Measurements from ENCODE around the gene ABCA5. TPM values are rescaled to one million over a fixed set of nuclear protein-coding genes. Genes with fewer than 3 reads are reported as not detected.

Gene ABCA5
- total RNA-seq, 1 experiment from 2014 or later, result 4.5 TPM

DNA sequence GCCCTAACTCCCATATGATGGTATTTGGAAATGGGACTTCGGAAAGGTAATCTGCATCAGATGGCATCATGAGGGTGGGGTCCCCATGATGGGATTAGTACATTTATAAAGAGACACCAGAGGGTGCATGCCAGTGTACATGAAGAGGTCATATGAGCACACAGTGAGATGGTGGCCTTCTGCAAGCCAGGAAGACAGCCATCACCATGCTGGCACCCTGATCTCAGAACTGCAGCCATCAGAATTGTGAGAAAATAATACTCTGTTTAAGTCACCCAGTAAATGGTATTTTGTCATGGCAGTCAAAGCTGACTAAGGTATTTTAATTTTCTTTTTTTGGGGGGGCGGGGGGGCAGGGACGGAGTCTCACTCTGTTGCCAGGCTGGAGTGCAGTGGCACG, 51.2 kb downstream of the ABCA5 start:
- H3K4me1 ChIP-seq (ENCODE audit: insufficient read depth, low read length), result no peaks in the 10 kb centered on the region
- no peaks in the 10 kb centered on the region for H3K23me2 ChIP-seq (ENCODE audit: insufficient read length, low read depth, low read length, poor library complexity, severe bottlenecking)
- no peak overlapping the region for H2AFZ ChIP-seq (ENCODE audit: low read length)
- H3K56ac ChIP-seq (ENCODE audit: insufficient read length, low read depth, low read length), result no peak overlapping the region
- H2AK5ac ChIP-seq (ENCODE audit: insufficient read length, low read length), result no peak overlapping the region
- no CpG with 5 or more reads among the region's 4 CpGs for WGBS (ENCODE audit: extremely low coverage, insufficient read length, low lambda C conversion rate)
- TF ChIP-seq, protein P1, sequence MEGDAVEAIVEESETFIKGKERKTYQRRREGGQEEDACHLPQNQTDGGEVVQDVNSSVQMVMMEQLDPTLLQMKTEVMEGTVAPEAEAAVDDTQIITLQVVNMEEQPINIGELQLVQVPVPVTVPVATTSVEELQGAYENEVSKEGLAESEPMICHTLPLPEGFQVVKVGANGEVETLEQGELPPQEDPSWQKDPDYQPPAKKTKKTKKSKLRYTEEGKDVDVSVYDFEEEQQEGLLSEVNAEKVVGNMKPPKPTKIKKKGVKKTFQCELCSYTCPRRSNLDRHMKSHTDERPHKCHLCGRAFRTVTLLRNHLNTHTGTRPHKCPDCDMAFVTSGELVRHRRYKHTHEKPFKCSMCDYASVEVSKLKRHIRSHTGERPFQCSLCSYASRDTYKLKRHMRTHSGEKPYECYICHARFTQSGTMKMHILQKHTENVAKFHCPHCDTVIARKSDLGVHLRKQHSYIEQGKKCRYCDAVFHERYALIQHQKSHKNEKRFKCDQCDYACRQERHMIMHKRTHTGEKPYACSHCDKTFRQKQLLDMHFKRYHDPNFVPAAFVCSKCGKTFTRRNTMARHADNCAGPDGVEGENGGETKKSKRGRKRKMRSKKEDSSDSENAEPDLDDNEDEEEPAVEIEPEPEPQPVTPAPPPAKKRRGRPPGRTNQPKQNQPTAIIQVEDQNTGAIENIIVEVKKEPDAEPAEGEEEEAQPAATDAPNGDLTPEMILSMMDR (conservative IDR thresholded peaks at IDR 0.05), result no peak
- Mint-ChIP-seq H3K27ac (no peak overlapping the region), H3K4me1 (no peaks in the 10 kb centered on the region), H3K27me3 (ENCODE audit: low read depth) (no peaks in the 10 kb centered on the region), H3K9me3 (peaks cover 0 to 5% of the 10 kb centered on the region in 2 experiments; a peak in 1 of 5 replicates), H3K4me3 (no peak overlapping the region), H3K36me3 (ENCODE audit: insufficient read depth in 1 of 3, low read depth in 3 of 3) (peaks cover 0 to 6% (median 3%) of the 10 kb centered on the region in 3 experiments; a peak in 2 of 7 replicates)
- H2BK20ac ChIP-seq (ENCODE audit: low read depth, low read length, poor library complexity, severe bottlenecking), result no peak overlapping the region
- no peaks in the 10 kb centered on the region for H3K27me3 ChIP-seq (ENCODE audit: insufficient read depth, low read length)
- H3K9me3 ChIP-seq (ENCODE audit: control insufficient read depth, low read depth, low read length), result no peaks in the 10 kb centered on the region
- no peak overlapping the region for H3K18ac ChIP-seq (ENCODE audit: insufficient read length, low read depth, low read length)
- H2BK15ac ChIP-seq (ENCODE audit: low read depth, low read length), result no peak overlapping the region
- no peak overlapping the region for H3K4ac ChIP-seq (ENCODE audit: low read depth, low read length)
- no peak overlapping the region for H3K9ac ChIP-seq (ENCODE audit: extremely low read depth, insufficient read length, low read length)
- no peak overlapping the region for H2BK12ac ChIP-seq (ENCODE audit: insufficient read length, low read depth, low read length)
- DNase-seq, result no peak
- H3K14ac ChIP-seq (ENCODE audit: insufficient read depth, low read length), result no peak overlapping the region
- no peak overlapping the region for H3K23ac ChIP-seq (ENCODE audit: insufficient read length, low read depth, low read length)
- no peaks in the 10 kb centered on the region for H3K79me1 ChIP-seq (ENCODE audit: insufficient read depth, low read depth, low read length, poor library complexity, severe bottlenecking)
- H3K4me2 ChIP-seq (ENCODE audit: insufficient read depth, insufficient read length, low read length), result no peak overlapping the region
- H4K91ac ChIP-seq (ENCODE audit: insufficient read length, low read depth, low read length), result no peak overlapping the region
- H3T11ph ChIP-seq (ENCODE audit: low read length), result no peak overlapping the region
- H3K27ac ChIP-seq (ENCODE audit: insufficient read length, low read depth, low read length), result no peak overlapping the region
- H4K8ac ChIP-seq (replicated peaks; ENCODE audit: insufficient read length, low read depth, low read length), result no peak overlapping the region
- no peaks in the 10 kb centered on the region for H3K79me2 ChIP-seq (ENCODE audit: insufficient read depth, low read length)
- no peaks in the 10 kb centered on the region for H4K20me1 ChIP-seq (ENCODE audit: control insufficient read depth, insufficient read depth, insufficient read length)
- H4K5ac ChIP-seq (ENCODE audit: insufficient read length, low read depth, low read length), result no peak overlapping the region
- no peak overlapping the region for H2BK120ac ChIP-seq (ENCODE audit: low read depth, low read length, poor library complexity, severe bottlenecking)
- H2BK5ac ChIP-seq (ENCODE audit: insufficient read length, low read length), result no peak overlapping the region

Measured in H9 (cell line).